Bone marrow (tissue), 2 donors: Measurements from ENCODE around the gene SMOC2.

Experiments
- DNase-seq, 2 donors: peaks; one replicate each; lab custom pipeline; 2025; lab: John Stamatoyannopoulos, UW

The SMOC2 gene, protein sequence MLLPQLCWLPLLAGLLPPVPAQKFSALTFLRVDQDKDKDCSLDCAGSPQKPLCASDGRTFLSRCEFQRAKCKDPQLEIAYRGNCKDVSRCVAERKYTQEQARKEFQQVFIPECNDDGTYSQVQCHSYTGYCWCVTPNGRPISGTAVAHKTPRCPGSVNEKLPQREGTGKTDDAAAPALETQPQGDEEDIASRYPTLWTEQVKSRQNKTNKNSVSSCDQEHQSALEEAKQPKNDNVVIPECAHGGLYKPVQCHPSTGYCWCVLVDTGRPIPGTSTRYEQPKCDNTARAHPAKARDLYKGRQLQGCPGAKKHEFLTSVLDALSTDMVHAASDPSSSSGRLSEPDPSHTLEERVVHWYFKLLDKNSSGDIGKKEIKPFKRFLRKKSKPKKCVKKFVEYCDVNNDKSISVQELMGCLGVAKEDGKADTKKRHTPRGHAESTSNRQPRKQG

DNA sequence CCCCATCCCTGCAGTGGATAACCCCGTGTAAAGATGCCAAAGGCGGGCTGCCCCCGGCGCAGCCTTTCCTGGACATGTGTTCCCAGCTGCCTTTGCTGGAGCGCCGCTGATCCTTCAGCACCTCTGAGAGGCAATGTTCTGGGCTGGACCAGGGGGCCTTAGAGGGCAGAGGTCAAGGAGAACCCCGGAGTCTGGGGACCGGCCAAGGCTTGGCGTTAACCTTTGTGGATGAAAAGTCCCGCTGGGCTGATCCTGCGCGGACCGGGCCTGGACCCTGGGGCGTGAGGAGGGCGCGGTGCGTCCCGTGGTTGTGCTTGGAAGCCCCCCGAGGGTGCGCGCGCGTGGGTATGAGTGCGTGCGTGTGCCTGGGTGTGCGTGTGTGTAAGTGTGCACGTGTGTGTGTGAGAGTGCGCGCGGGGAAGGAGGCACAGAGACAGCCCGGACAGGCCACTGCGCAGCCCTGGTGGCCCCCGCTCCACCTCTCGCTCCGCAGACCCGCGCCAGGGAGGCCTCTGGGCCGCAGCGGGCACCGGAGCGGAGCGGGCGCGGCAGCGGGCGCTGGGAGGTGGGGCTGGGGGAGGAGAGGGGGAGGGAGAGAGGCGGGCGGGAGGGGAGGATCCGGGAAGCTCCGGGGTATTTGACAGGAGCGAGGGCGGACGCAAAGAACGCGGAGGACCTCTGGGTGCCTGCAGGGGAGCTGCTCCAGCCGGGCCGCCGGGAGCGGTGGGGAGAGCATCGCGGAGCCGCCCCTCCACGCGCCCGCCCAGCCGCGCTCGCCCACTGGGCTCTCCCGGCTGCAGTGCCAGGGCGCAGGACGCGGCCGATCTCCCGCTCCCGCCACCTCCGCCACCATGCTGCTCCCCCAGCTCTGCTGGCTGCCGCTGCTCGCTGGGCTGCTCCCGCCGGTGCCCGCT is at the start of gene SMOC2:
Gene SMOC2, plus strand, starts transcription at position 665 of the 914 bp plus-strand sequence. Its CDS starts 187 bp downstream, at position 852.
- no peak for DNase-seq

DNA sequence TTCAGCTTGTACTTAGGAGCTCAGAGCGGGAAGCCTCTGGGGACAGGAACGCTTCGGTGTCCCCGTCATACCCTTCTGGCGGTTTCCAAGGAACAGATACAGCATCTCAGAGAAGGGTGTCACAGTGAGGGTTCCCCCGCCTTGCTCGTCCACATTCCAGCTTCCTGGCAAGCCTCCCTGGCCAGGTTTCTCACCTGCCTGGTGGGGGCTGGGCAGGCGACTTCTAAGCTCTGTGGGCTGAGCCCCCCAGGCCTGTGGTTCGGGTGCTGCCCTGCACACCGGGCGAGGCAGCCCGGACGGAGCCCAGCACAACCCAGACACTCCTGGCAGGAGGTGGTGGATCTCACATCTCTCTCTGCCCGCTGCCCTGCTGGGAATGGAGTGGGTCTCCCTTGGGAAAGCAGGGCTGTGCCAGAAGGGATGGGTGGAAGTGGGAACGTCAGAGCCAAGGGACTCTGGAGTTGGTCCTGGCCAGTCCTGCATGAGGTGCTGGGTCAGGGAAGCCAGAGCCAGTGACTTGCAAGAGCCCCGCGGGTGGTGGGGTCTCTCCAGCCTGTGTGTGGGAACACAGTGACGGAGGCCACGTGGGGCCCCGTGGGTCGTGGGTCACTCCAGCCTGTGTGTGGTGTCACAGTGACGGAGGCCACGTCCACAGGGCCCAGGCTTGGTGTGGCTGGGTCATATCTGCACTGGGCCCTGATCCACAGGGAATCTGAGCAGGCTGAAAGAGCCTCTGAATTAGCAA is 47.7 kb upstream of the SMOC2 start:
- DNase-seq: no peak

DNA sequence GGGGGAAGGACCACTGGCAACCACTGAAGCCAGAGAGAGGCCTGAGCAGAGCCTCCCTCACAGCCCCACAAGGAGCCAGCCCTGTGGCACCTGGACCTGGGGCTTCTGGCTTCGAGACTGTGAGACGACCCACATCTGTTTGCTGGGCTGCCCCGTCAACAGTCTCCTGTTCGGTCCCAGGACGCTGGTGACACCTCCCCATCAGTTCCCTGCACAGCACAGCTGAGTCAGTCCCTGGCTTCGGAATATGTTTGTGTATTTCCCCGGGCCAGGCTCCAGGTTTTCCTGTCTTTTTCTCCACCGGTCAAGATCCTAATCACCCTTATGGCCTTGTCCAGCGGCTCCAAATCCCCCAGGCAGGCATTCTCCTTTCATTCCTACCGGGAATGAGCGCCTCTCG is 46.4 kb upstream of the SMOC2 start:
- no peak for DNase-seq

DNA sequence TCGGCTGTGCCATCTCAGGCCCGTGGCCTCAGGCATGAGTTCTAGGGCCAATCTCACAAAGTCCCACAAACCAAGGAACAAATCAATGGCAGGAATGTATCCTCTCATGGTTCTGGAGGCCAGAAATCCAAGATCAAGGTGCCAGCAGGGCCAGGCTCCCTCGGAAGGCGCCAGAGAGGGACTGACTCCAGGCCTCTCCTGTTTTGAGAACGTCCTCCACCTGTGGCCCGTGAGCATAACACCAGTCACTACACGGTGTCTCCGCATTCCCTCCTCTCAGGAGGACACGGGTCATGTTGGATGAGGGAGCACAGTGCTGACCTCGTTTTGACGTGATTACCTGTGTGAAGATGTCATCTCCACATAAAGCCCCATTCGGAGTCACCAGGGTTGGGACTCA is 45.0 kb upstream of the SMOC2 start:
- no peak for DNase-seq

DNA sequence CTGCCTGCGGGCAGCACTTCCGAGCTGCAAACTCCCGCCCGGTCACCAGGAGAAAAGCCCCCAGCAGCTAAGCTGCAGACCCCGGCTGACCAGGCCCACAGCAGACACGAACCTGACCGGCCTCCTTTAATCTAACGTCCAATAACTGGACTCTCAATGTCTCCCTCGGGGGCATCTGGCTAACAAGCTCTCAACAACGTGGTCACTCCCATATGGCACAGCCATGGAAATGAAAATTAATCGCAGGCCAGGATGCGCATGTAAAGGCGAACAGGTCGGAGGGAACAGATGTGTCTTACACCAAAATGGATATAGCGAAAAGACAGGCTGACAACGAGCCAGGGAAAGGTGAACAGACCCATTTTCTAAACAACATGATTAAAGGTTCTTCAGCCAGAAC is 44.4 kb upstream of the SMOC2 start:
- no peak for DNase-seq

DNA sequence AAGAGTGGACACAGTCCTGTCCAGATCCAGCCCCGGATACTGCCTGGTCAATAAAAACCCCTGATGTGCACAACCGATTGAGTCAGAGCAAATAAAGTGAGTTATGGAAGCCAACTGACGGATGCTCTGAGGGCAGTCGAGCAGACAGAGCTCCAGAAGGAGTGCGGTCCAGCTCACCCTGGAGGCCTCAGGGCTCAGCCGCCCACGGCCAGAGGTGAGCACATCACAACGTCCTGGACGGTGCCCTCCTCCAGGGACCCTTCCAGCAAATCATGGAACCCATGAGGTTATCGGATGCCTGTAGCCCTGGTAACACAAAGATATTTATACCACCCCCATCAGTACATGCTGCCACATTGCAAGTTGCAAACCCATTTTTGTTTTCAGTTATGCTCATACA is 44.0 kb upstream of the SMOC2 start:
- no peak for DNase-seq

DNA sequence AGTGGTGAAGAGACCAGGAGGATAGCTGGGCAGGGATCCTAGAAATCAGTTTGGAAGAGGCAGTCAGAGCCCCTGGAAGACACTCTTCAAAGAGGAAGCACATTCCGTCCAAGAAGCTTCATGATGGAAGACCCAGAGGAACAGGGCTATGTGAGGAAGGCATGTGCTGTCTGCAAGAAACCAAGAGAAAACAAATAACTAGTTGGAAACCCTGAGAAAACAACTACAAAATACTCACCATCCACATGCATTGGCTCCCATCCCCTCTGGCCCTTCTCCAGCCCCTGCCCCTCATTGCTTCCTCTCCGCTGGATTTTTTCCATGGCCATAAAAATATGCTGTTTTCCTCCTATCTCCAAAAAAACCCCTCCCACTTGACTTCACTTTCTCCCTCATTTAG is 40.9 kb upstream of the SMOC2 start:
- DNase-seq: no peak

DNA sequence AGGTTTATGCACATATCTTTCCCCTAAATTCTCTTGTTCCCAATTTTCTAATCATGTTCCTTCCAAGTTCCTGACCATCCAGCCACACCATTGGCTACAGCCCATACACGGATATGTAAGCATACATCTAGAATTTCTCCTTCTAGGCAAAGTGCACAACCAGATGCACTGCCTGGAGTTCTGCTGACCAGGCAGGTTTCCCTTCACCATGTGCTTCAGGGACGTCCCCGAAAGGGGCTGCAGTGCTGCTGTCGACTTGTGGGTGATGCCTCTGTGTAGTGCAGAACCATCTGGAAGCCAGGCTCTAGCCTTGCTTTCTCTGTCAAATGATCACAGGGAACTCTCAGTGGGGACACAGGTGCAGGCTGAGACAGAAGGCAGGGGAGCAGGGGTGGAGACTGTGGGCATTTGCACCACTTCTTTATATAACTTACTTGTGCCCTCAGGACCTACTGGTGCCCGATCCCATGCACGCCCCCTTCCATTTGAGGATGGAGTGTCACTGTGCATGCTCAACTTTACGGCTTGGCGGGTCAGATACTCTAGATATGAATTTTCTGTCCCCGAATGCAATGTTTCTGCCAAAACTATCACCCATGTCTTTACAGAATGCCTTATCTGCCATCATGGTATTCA is 37.5 kb upstream of the SMOC2 start:
- DNase-seq: no peak

DNA sequence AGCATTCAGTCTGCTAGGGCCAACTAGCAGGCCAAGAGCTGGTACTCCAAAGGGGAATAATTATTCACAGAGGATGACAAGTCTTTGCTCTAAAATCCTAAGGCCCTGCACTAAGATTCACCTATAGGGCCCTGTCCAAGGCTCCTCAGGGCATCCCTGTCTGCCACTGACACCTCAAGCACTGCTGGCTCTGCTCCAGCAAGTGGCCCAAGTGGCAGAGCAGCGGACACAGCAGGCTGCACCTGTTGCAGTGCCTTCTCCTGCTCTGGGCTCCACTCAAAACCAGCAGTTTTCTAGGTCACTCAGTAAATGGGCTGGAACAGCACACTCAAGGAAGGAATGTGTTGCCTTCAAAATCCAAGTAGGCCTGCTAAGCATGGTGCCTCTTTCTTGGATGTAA is 36.4 kb upstream of the SMOC2 start:
- DNase-seq: no peak

DNA sequence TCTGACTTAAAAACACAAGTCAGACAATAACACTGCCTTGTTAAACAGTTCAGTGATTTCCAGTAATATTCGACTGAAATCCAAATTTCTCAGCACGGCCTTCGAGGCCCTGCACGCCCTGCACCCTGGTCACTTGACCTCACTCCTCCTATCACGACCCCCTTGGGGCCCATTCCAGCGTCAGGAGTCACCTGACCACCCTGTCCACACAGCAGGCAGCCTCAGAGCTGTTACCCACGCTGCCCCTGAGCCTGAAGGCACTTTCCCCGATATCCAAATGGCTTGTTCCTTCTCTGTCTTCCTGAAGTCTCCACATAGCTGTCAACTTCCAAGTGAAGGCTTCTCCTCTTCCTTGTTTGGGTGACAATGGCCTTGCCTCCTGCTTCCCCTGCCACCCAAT is 33.1 kb upstream of the SMOC2 start:
- no peak for DNase-seq

DNA sequence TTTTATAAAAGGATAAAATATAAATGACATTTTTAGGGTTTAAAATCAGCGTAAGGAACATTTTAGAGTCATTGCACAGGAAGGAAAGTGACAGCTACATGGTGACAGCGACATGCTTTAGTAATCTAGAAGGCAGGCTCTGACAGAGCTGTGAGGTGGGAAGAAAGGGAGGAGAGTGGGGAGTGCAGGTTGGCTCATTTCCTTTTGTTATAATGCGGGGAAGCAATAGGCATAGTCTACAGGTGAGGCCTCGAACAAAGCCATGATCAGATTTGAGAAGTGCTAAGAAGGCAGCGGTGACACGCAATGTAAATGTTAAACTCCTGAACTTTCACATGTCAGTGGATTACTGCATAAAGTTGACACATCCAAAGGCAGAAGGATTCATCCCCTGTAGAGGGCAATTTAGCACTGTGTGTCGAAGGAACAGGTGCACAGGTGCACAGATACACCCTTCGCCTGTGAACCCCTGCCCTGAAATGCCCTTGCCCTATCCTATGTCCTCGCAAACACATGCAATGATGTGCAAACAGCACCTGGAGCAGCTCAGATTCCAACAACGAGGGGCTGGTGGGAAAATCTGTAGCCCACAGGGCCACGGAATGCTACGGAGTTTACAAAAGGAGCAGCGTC is 32.4 kb upstream of the SMOC2 start:
- DNase-seq: no peak

DNA sequence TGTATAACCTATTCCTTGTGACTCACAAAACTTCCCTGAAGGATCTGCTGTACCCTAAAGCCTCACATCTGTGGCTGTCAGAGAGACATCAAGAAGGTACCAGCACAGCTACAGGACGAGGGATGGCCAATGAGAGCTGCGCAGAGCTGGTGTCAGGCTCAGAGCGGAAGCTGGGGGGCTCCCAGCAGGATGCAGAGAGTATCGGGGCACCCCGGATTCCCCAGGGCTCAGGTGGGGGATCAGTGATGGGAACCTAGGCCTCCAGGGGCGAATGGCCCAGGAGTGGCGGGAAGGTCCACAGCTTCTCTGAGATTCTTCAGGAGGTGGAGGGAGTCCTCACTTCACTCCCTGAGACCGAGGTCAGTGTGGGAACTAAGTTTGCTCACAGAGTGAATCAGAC is 30.9 kb upstream of the SMOC2 start:
- DNase-seq: no peak

DNA sequence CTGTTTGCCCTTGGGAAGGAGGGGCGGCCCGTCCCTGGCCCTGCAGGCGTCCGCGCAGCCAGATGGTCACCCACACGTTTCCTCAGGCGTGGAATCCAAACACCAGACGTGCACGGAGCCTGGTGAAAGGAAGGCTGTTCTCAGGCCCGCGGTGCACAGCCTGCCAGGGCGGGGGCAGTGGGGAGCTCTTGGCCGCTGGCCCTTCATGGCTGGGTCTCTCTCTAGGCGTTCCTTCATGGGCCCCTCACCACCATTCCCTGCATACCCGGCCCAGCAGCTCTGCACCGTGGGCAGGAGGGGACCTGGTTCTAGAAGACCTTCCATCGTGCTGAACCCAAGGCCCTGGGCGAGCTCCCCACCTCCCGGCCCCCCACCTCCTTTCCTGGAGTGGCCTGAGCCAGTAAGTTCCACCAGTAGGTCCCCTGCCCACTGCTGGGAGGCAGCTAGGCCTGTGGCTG is 30.4 kb upstream of the SMOC2 start:
- no peak for DNase-seq

DNA sequence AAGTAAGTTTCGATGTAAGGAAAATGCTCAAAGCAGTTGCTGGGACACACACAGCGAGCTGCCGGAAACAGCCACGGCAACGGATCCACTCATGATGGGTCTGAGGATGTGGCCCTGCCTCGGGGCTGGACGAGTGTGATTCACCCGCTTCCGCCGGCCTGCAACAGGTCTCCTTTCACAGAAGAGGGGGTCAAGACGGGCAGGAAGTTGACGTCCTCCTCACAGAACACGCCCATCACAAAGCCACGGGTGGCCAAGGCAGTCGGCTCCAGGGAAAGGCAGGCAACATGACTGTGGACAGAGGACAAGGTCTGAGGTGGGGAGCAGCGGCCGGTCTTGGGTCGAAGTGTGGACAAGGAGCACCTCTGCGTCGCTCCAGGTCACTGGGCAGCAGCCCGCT is 29.9 kb upstream of the SMOC2 start:
- no peak for DNase-seq

DNA sequence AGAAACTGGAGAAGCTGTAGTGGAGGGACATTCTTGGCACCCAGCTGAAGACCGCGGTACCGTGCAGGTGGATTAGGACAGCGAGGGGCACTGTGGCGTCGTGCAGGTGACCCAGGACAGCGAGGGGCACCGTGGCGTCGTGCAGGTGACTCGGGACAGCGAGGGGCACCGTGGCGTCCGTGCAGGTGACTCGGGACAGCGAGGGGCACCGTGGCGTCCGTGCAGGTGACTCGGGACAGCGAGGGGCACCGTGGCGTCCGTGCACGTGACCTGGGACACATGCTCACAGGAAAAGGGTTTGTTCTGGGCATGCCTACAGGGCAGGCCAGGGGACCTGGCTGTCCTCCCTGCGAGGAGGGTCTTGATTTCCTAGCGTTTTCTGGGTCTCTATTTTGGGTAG is 29.2 kb upstream of the SMOC2 start:
- no peak for DNase-seq

DNA sequence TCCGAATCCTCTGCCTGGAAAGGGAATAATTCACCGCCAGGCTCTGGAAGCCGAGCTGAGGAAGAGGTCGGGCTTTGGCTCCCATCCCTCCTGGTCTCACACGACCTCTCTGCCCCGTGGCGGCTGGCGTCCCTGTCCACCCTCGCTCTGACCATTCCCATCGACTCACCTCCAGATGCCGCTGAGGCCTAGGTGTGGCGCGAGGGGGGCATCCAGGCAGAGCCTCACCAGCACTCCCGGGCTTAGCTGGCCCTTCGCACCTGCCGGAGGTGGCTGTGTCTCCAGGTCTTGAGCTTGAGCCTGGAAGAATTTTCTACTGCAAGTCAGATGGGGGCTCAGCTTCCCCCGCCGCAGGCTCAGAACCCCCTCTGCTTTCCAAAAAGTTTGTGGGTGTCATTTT is 28.5 kb upstream of the SMOC2 start:
- no peak for DNase-seq

DNA sequence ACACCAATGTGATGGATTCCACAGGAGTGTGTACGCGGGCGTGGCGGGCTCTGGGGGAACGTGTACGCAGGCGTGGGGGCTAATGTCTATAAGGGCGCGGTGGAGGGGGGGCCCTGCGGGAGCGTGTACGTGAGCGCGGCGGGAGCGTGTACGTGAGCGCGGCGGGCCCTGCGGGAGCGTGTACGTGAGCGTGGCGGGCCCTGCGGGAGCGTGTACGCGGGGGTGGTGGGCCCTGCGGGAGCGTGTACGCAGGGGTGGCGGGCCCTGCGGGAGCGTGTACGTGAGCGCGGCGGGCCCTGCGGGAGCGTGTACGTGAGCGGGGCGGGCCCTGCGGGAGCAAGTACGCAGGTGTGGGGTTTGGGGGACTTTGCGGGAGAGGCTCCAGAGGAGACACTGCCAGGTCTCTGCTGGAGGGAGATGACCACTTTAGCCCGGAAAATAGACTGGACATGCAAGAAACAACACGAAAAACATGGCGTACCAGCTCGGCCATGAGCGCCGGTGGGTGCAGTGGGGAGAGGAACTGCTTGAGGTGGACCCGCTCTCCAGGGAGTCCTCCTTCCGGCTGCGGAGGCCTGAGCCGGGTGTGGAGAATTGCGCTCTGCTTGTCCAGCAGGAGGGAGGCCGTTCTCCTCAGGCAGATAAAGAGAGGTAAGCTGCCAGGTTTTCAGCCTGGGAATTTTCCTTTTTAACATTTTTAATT is 27.8 kb upstream of the SMOC2 start:
- no peak for DNase-seq

DNA sequence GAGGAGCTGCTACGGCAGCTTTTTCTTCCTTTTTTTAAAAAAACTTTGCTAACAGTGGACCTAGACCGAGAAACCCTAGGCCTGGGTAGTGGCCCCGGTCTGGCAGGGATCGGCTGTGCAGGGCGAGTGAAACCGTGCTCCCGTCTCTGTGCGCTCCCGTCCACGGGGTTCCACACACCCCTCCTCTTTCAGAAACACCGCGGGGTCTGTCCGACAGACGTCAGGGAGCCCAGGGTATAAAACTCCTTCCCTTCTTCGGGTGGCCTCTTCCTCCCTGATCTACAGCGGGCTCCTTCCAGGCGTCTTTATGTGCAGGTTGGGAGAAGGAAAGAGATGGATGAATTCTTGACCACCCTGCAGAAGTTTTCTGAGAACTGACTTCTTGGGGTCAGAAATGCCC is 27.1 kb upstream of the SMOC2 start:
- no peak for DNase-seq

DNA sequence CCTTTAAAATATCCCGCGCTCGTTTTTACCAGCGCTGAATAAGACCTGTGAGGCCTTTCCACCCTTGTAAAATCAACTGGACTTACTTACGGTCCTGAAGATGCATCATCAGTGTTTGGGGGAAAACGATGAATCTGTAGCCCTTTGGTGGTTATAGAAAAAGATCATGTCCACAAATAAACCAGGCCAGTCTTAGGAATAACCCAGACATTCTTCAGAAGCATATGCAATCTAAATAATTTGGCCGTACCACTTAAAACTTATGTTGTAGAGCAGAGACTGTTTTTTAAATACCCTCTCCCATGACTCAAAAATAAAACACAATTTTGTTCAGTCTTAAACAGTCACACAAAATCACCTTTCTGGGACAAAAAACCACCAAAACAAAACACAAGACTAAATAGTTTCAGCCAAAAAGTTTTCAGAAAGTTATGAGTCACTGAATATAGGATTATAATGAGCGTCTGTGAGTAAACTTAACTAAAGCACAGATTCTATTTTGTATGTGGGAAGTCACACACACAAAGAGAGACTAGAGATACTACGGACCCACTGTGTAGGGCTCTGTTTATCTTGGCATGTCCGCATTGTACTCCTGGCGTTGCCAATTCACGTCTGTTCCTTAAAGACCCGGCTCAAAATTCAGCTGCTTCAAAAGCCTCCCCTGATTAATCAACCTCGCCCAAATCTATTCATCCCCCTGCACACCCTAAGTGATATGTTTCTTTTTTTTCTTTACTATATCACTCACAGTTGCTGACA is 26.5 kb upstream of the SMOC2 start:
- no peak for DNase-seq
